GM19372 (cell line): Measurements from ENCODE around the gene RUNDC3A.
"Not testable (repeated sequence)": the region's sequence is repeated elsewhere in the genome, so short reads cannot be mapped to it uniquely, and the experiment has no call there.

Experiments used
- ATAC-seq: cut with Tn5 transposase; IDR thresholded peaks from one replicate; pipeline ENCODE4 v1.9.1; 2021; ENCODE audit warnings: mild to moderate bottlenecking, low read depth, moderate library complexity; ENCODE audit not compliant: unreplicated experiment

Gene RUNDC3A

GRCh38 chr17:44355642-44356099, 47.3 kb downstream of the RUNDC3A start:
- ATAC-seq = no peak

GRCh38 chr17:44356241-44356640, 47.8 kb downstream of the RUNDC3A start:
- ATAC-seq = no peak

GRCh38 chr17:44358066-44358465, 49.7 kb downstream of the RUNDC3A start:
- no peak for ATAC-seq

- no peak for ATAC-seq
Measured at GRCh38 chr17:44359006-44359405, 50.6 kb downstream of the RUNDC3A start.

- no peak for ATAC-seq
Measured at GRCh38 chr17:44359458-44360143, 51.2 kb downstream of the RUNDC3A start.

- no peak for ATAC-seq
Measured at GRCh38 chr17:44360144-44360533, 51.7 kb downstream of the RUNDC3A start.

- ATAC-seq = no peak
Measured at GRCh38 chr17:44360826-44361225, 52.4 kb downstream of the RUNDC3A start.

GRCh38 chr17:44361292-44362260, 53.2 kb downstream of the RUNDC3A start:
- no peak for ATAC-seq

- ATAC-seq = no peak
Measured at GRCh38 chr17:44362459-44362948, 54.1 kb downstream of the RUNDC3A start.

- ATAC-seq = no peak
Measured at GRCh38 chr17:44362949-44363612, 54.7 kb downstream of the RUNDC3A start.

- no peak for ATAC-seq
Measured at GRCh38 chr17:44363613-44364159, 55.3 kb downstream of the RUNDC3A start, which contains the start of gene FAM171A2. Gene FAM171A2 (minus strand): TSS chr17:44363853. CDS start chr17:44363714, 139 bp downstream.

GRCh38 chr17:44365051-44365450, 56.6 kb downstream of the RUNDC3A start:
- not testable (repeated sequence) for ATAC-seq

- ATAC-seq = no peak
Measured at GRCh38 chr17:44367231-44367979, 59.0 kb downstream of the RUNDC3A start.
